GM12892 (cell line): ENCODE results near the gene OGG1.

Experiments
- DNase-seq: peaks from one replicate; pipeline ENCODE4 v3.0.0; 2011; ENCODE audit not compliant: insufficient read length
- FAIRE-seq: peaks from 2 replicates; lab custom pipeline; 2011; peaks lifted over from hg19 to GRCh38; lab: Jason Lieb, UNC
- POLR2A ChIP-seq: IDR thresholded peaks from 2 replicates; pipeline ENCODE4 v1.6.1; 2011; ENCODE audit warnings: low read depth, low read length, control low read depth
- POLR2AphosphoS5 ChIP-seq: IDR thresholded peaks from 2 replicates; pipeline ENCODE4 v1.6.1; 2011; ENCODE audit warnings: low read depth, low read length, control low read depth
- TAF1 ChIP-seq: IDR thresholded peaks from 2 replicates; pipeline ENCODE4 v1.6.1; 2011; ENCODE audit warnings: low read depth, mild to moderate bottlenecking, control low read depth, low read length, borderline replicate concordance

Gene OGG1

DNA sequence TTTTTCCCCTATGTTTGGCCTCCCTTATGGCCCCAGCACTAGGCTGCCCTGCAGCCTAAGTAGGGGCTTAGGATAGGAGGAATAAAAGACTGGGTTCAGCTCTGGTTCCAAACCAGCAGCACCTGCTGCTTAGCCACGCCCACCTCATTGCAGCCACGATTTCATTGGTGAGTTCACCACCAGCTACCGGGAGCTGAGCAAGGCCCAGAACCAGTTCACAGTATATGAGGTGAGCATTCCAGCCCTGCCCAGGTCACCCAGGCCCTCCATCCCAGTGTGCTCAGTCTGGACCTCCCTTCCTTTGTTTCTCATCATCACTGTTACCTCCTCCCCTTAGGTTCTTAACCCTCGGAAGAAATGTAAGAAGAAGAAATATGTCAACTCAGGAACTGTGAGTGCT is 34.6 kb upstream of the OGG1 start:
- no peak for DNase-seq
- FAIRE-seq: no peak
- no peak for TF ChIP-seq POLR2A
- TF ChIP-seq TAF1: no peak
- TF ChIP-seq POLR2AphosphoS5: no peak

DNA sequence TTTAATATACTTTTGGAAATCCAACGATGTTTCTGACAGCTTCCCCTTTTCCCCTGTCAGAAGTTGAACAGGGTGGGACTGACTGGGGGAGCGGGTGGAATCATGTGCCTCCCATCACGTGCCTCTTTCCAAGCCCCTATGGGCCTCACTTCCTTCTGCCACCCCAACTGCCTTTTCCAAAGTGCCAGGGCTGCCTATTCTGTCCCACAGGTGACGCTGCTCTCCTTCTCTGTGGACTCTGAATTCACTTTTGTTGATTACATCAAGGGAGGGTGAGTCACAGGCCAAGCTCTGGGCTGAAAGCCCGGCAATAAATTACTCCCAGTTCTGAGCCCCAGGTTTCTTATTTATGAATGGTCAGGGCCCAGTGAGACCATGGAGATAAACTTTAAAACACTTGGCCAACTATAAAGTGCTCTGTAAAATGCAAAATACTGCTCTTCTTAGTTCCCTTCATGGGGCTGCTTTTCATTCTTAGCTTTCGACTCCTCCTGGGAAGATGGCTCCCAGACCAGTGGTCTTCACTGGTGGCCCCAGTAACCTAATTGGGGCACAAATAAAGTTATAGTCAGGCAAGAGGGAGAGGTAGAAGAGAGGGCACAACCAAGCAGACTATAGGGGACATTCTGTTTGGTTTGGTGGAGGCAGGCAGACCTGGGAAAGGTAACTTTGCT is 33.9 kb upstream of the OGG1 start:
- TF ChIP-seq TAF1: no peak
- TF ChIP-seq POLR2AphosphoS5: no peak
- TF ChIP-seq POLR2A: no peak
- FAIRE-seq (no peak), DNase-seq (no peak)

DNA sequence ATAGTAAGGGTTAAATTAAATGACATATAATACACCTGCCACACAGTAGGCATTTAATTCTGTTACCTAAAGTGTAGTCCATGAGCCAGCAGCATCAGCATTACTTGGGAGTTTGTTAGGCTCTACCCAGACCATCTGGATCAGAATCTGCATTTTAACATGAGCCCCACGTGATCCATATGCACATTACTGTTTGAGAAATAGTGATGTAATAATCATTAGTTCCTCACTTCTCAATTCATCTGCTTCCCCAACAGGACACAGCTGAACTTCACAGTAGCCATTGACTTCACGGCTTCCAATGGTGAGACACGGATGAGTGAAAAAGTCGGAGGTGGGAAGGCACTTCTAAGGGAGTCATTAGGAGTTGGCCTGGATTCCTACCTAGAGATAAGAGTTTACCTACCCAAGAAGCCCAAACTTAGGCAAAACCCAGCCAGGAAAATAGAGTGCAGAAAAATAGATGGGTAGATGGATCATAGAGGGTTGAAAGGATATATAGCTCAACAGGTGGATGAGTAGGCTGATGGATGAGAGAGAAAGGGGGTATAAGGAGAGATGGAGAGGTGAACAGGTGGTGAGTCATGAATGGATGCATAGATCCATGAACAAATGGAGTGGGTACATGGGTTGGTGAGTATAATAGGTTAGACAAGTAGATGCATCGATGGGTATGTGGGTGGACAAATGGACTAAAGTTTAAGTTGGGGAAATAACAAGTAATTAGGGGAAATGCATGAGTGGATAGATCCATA is 32.8 kb upstream of the OGG1 start:
- no peak for TF ChIP-seq POLR2AphosphoS5
- TF ChIP-seq POLR2A: no peak
- TF ChIP-seq TAF1: no peak
- no peak for FAIRE-seq
- DNase-seq: no peak

DNA sequence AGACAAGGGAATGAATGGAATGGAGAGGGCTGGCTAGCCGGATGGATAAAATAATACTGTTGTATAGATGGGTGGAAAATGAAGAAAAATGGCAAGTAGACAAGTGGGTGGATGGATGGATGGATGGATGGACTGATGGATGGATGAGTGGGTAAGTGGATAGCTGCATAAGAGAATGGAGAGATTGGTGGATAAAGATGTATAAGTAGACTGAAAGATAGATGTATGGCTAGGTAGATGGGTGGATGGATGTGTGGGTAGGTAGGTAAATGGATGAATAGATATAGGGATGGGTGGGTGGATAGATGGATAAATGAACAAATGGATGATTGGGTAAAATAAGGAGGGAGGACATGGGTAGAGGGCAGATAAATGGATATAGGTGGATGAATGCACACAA is 32.2 kb upstream of the OGG1 start:
- FAIRE-seq (no peak), DNase-seq (no peak)
- TF ChIP-seq POLR2AphosphoS5 (no peak), POLR2A (no peak), TAF1 (no peak)

DNA sequence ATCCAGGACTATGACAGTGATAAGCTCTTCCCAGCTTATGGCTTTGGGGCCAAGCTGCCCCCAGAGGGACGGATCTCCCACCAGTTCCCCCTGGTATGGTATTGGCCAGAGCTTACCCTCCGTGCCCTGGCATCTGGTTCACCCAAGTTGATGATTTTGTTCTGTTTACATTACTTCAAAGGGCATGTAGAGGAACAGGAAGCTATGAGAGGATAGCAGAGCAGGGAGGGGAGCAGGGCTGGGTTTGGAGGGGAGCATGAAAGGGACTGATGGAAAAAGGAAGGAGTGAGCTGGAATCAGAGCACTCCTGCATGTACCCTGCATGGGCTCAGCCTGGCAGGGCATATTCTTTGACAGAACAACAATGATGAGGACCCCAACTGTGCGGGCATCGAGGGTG is 31.6 kb upstream of the OGG1 start:
- FAIRE-seq (no peak), DNase-seq (no peak)
- TF ChIP-seq POLR2A (no peak), TAF1 (no peak), POLR2AphosphoS5 (no peak)

DNA sequence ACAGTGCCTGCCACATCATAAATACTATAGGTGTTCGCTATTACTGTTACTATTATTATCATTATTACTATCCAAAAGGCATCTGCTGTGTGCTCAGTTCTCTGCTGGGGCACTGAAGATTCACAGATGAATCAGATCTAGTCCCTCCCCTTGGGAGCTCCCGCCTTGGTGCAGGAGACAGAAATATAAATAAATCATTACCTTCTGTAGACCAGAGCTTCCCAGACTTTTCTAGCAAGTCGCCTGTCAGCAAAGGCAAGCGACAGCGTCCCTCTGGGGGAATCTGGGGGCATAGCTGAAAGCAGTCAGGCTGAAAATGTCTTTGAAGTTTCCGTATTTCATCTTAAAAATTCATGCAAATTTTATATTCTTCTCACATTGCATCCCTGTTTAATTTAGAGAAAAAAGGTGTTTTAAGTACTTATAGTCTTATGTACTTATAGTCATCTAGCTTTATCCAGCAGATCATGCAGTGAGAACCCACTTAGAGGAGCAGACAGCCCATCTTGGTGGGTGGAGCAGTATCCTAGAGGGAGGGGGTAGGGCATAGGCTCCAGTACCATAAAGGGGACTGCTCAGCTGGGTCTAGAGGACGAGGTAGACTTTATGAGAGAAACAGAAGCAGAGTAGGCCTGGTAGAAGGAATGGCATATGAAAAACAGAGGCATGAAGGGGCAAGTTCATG is 28.6 kb upstream of the OGG1 start:
- FAIRE-seq (no peak), DNase-seq (no peak)
- TF ChIP-seq POLR2A: no peak
- TF ChIP-seq TAF1: no peak
- TF ChIP-seq POLR2AphosphoS5: no peak

DNA sequence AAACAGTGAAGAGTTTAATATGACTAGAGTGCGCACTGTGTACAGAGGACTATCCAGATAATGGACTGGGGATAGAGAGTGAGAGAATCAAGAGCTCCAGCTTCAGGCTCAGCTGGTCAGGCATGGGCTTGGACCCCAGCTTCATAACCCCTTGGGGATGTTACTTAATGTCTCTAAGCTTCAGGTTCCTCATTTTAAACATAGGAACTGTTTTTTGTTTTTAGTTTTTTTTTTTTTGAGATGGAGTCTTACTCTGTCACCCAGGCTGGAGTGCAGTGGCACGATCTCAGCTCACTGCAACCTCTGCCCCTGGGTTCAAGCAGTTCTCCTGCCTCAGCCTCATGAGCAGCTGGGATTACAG is 28.1 kb upstream of the OGG1 start:
- no peak for TF ChIP-seq TAF1
- TF ChIP-seq POLR2A: no peak
- TF ChIP-seq POLR2AphosphoS5: no peak
- DNase-seq: no peak
- FAIRE-seq: no peak

DNA sequence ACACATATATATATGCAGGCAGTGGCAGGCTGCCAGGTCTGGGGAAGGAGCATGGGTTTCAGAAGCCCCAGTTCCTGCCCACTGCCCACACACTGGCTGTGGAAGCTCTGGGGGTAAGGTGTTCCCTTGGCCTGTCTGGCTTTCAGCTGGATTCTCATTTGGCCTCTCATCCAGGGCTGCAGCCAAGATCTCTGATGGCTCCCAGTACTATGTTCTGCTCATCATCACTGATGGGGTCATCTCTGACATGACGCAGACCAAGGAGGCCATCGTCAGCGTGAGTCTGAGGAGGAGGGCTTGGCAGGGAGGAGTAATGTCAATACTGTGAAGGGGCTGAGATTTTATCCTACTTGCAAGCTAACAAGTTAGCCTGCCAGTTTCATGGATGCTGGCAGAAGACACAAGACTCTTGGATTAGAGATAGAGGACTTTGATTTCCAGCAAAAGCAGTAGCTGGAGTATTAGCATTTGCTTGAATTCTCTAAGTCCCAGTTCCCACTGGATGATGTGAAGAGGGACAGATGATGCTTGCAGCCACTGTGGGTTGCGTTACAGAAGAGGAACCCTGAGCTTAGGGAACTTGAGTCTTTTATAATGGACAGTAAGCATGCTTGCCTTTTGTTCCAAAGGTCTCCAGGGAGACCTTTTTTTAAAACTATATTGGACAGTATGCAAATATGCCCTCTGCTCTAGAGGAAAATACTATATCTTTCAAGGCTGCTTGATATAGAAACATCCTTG is 23.8 kb upstream of the OGG1 start:
- no peak for TF ChIP-seq POLR2AphosphoS5
- no peak for TF ChIP-seq POLR2A
- no peak for TF ChIP-seq TAF1
- FAIRE-seq (no peak), DNase-seq (no peak)

DNA sequence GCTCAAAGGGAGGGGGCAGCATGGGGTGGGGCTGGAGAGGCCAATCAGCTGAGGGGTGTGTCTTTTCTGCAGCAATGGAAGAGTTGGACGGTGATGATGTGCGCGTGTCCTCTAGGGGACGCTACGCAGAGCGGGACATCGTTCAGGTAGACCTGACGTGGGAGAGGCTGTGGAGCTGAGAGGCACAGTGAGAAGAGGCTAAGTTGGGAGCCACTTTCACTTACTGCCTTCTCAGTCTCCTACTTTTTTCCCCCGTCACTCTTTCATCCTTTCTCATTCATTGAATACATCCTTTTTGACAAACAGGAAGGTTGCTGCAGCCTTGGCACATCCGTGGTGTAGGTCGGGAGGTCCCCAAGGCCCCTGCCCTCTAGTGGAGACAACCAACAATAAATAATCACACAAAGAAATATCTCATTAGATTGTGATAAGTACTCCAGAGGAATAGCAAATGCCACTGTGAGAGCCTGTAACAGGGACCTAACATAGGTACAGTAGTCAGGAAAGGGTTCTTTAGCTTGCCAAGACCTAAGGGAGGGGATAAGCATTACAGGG is 22.6 kb upstream of the OGG1 start:
- FAIRE-seq: no peak
- DNase-seq: no peak
- no peak for TF ChIP-seq TAF1
- TF ChIP-seq POLR2A: no peak
- no peak for TF ChIP-seq POLR2AphosphoS5

DNA sequence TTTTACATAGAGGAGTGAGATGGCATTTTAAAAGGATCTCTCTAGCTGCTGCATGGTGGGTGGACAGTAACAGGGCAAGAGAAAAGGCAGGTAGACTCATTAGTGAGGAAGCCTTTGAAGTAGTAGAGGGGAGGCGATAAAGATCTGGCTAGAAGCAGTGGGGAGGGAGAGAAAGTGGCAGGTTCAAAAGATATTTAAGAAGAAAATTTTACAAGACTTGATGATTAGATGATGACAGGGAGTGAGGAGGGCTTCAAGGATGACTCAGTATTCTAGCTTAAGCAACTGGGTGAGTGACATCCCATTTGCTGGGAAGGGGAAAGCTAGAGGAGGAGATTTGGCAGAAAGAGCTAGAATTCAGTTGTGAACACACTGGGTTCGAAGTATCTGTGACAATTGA is 22.0 kb upstream of the OGG1 start:
- no peak for FAIRE-seq
- TF ChIP-seq POLR2A: no peak
- no peak for DNase-seq

DNA sequence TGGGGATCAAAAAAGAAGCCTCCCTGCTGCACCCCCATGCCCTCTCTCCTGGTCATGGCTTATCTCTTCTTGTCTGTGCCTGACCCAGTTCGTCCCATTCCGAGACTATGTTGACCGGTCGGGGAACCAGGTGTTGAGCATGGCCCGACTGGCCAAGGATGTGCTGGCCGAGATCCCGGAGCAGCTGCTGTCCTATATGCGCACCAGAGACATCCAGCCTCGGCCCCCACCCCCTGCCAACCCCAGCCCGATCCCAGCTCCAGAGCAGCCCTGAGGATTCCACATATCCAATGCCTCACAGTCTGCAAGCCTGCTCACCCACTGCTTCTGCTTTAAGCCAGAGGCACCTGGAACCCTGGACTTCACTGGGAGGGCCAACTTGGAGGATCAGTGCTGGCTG is 20.3 kb upstream of the OGG1 start:
- TF ChIP-seq POLR2AphosphoS5 (no peak), POLR2A (no peak), TAF1 (no peak)
- FAIRE-seq: no peak
- no peak for DNase-seq
